Nucleus accumbens (tissue), 56 donors: ENCODE measurements around the gene NOXA1.
"Not testable (repeated sequence)": the region's sequence is repeated elsewhere in the genome, so short reads cannot be mapped to it uniquely, and the experiment has no call there.

ENCODE experiments used
- DNase-seq, 56 donors: peaks; one replicate each; lab custom pipeline; 2025; lab: John Stamatoyannopoulos, UW

Gene NOXA1

GRCh38 chr9:137460363-137461315 lies 37.4 kb downstream of the NOXA1 start:
- no peak for DNase-seq

GRCh38 chr9:137461316-137461662 lies 38.1 kb downstream of the NOXA1 start:
- no peak for DNase-seq

- DNase-seq: no peak
Measured at GRCh38 chr9:137461663-137462395, 38.6 kb downstream of the NOXA1 start.

- DNase-seq: no peak
Measured at GRCh38 chr9:137462396-137462985, 39.3 kb downstream of the NOXA1 start.

GRCh38 chr9:137462986-137463930 lies 40.1 kb downstream of the NOXA1 start:
- no peak for DNase-seq

- DNase-seq: no peak
Measured at GRCh38 chr9:137463931-137464290, 40.7 kb downstream of the NOXA1 start.

- DNase-seq: no peak
Measured at GRCh38 chr9:137464291-137464999, 41.3 kb downstream of the NOXA1 start.

- no peak for DNase-seq
Measured at GRCh38 chr9:137465000-137465719, 42.0 kb downstream of the NOXA1 start.

- no peak for DNase-seq
Measured at GRCh38 chr9:137465720-137466388, 42.7 kb downstream of the NOXA1 start.

GRCh38 chr9:137466389-137467085 lies 43.3 kb downstream of the NOXA1 start:
- not testable (repeated sequence) for DNase-seq

- no peak for DNase-seq
Measured at GRCh38 chr9:137467161-137467581, 44.0 kb downstream of the NOXA1 start.

GRCh38 chr9:137467896-137468295 lies 44.7 kb downstream of the NOXA1 start:
- DNase-seq: no peak

- no peak for DNase-seq
Measured at GRCh38 chr9:137470785-137471184, 47.6 kb downstream of the NOXA1 start.

- no peak for DNase-seq
Measured at GRCh38 chr9:137474271-137474670, 51.1 kb downstream of the NOXA1 start.

- DNase-seq: no peak
Measured at GRCh38 chr9:137475666-137476065, 52.5 kb downstream of the NOXA1 start.

- no peak for DNase-seq
Measured at GRCh38 chr9:137476856-137477255, 53.7 kb downstream of the NOXA1 start.

- DNase-seq: no peak
Measured at GRCh38 chr9:137477778-137478612, 54.8 kb downstream of the NOXA1 start.
